ENCODE data around the gene KCNJ11.

GRCh38 chr11:17400048-17400775, 11.8 kb upstream of the KCNJ11 start:
- no peak for TF ChIP-seq POLR2A (IDR thresholded peaks at IDR 0.05)
- no peak for TF ChIP-seq CTCF (IDR thresholded peaks at IDR 0.05)

Data from Peyer's patch (tissue), 4 donors.